Mucosa of gallbladder (tissue), 1 donor: ENCODE data around the gene TAS1R1. TPM values are rescaled to one million over a fixed set of nuclear protein-coding genes. Genes with fewer than 3 reads are reported as not detected.
"Not testable (repeated sequence)": the region's sequence is repeated elsewhere in the genome, so short reads cannot be mapped to it uniquely, and the experiment has no call there.

Source experiments
- DNase-seq: peaks from one replicate; pipeline ENCODE4 v3.0.0-alpha.2; 2020; ENCODE audit warnings: low spot score
- total RNA-seq: library from RNA; stranded (reverse); gene quantifications from one replicate; pipeline ENCODE4 v1.2.1, GENCODE V29; 2021
- donor health status: DM: no; HTN: no; CAD: no.

Gene TAS1R1
- total RNA-seq, 1 donor from 2014 or later, result 0.49 TPM

GRCh38 chr1:6521536-6521935, 33.6 kb upstream of the TAS1R1 start:
- no peak for DNase-seq

- no peak for DNase-seq
Observed at GRCh38 chr1:6523566-6523965, 31.5 kb upstream of the TAS1R1 start.

GRCh38 chr1:6526316-6526715, 28.8 kb upstream of the TAS1R1 start:
- no peak for DNase-seq

- no peak for DNase-seq
Observed at GRCh38 chr1:6528492-6528891, 26.6 kb upstream of the TAS1R1 start.

GRCh38 chr1:6530504-6531160, 24.5 kb upstream of the TAS1R1 start:
- DNase-seq, result no peak

GRCh38 chr1:6531996-6532395, 23.1 kb upstream of the TAS1R1 start:
- no peak for DNase-seq

- no peak for DNase-seq
Observed at GRCh38 chr1:6534248-6534822, 20.8 kb upstream of the TAS1R1 start.

- no peak for DNase-seq
Observed at GRCh38 chr1:6535214-6535613, 19.9 kb upstream of the TAS1R1 start.

- DNase-seq, result no peak
Observed at GRCh38 chr1:6536291-6536690, 18.8 kb upstream of the TAS1R1 start.

GRCh38 chr1:6538956-6539355, 16.2 kb upstream of the TAS1R1 start:
- DNase-seq, result no peak

GRCh38 chr1:6544831-6545230, 10.3 kb upstream of the TAS1R1 start:
- no peak for DNase-seq

- no peak for DNase-seq
Observed at GRCh38 chr1:6545276-6546112, 9.6 kb upstream of the TAS1R1 start.

- no peak for DNase-seq
Observed at GRCh38 chr1:6546326-6546725, 8.8 kb upstream of the TAS1R1 start.

- DNase-seq, result no peak
Observed at GRCh38 chr1:6547301-6547700, 7.8 kb upstream of the TAS1R1 start.

GRCh38 chr1:6554031-6554906, 838 bp upstream of the TAS1R1 start, which contains the start of gene NOL9:
Gene NOL9 (minus strand): TSS chr1:6554513. CDS start chr1:6554502, 11 bp downstream.
- DNase-seq, result peak; percentile 97

- no peak for DNase-seq
Observed at GRCh38 chr1:6557597-6557996, 2.5 kb downstream of the TAS1R1 start.

- not testable (repeated sequence) for DNase-seq
Observed at GRCh38 chr1:6559161-6559560, 4.1 kb downstream of the TAS1R1 start.

GRCh38 chr1:6560267-6560666, 5.2 kb downstream of the TAS1R1 start:
- DNase-seq, result no peak

- no peak for DNase-seq
Observed at GRCh38 chr1:6569033-6569432, 13.9 kb downstream of the TAS1R1 start.

- DNase-seq, result no peak
Observed at GRCh38 chr1:6570100-6570499, 15.0 kb downstream of the TAS1R1 start.

GRCh38 chr1:6570987-6571386, 15.9 kb downstream of the TAS1R1 start:
- DNase-seq, result no peak
